Testis (tissue), 3 donors: ENCODE results near the gene ZMYND10. TPM values are rescaled to one million over a fixed set of nuclear protein-coding genes. Genes with fewer than 3 reads are reported as not detected.

Experiments used
- DNase-seq: peaks from one replicate; pipeline ENCODE4 v3.0.0-alpha.2; 2019
- H3K27ac ChIP-seq, 2 donors: fragments of 200-600 bp; sonication (generic); one replicate each; pipeline ENCODE4 v1.5.1; 2019
- H3K27me3 ChIP-seq: fragments of 200-600 bp; sonication (generic); one replicate; pipeline ENCODE4 v1.5.1; 2019
- H3K36me3 ChIP-seq: fragments of 200-600 bp; sonication (generic); one replicate; pipeline ENCODE4 v1.5.1; 2017; ENCODE audit warnings: low read depth; ENCODE audit errors: missing control alignments
- H3K4me1 ChIP-seq: fragments of 200-600 bp; sonication (generic); one replicate; pipeline ENCODE4 v1.5.1; 2019
- H3K4me3 ChIP-seq, 2 donors: fragments of 200-600 bp; sonication (generic); one replicate each; pipeline ENCODE4 v1.5.1; 2017 to 2019
- H3K9me3 ChIP-seq: fragments of 200-600 bp; sonication (generic); one replicate; pipeline ENCODE4 v1.5.1; 2017
- POLR2A ChIP-seq: fragments of 450-650 bp; IDR thresholded peaks from one replicate; pipeline ENCODE4 v1.6.1; 2017; ENCODE audit warnings: antibody characterized with exemption, mild to moderate bottlenecking, moderate library complexity
- WGBS, 2 donors: methylation state at CpG; one replicate each; pipeline ENCODE4 v1.1.5; 2018; 5-methylcytosine and 5-hydroxymethylcytosine counted together
- intact Hi-C: fragments of 100-400 bp; cut with DNase I; formaldehyde crosslinking; loops from one replicate; pipeline ENCODE4 v1.15.1; 2023; ENCODE audit warnings: low total_unique reads
- polyA plus RNA-seq: library from polyadenylated mRNA; stranded (reverse); fragments of 350-450 nt; fragmentation: Illumina TruSeq; extraction: RNeasy Lipid Tissue Mini Kit (QIAGEN cat#74804); gene quantifications from one replicate; pipeline ENCODE4 v1.2.3, GENCODE V29; 2014; ENCODE audit warnings: low read depth, low replicate concordance; ENCODE audit not compliant: insufficient read depth
- total RNA-seq, 2 donors: library from RNA; depleted of rRNA; stranded (reverse); fragments of >200 nt; gene quantifications; one replicate each; pipeline ENCODE4 v1.2.3, GENCODE V29; 2016
- TF ChIP-seq, protein P1 (sequence below), 3 experiments: fragments of 450-650 bp in 2 of 3; fragments of 200-600 bp in 1 of 3; sonication (generic) in 1 of 3; IDR thresholded peaks; one replicate each; pipeline ENCODE4 v1.5.1; 2016 to 2019; ENCODE audit warnings: antibody characterized with exemption in 3 of 3, mild to moderate bottlenecking in 2 of 3, moderate library complexity in 1 of 3

The ZMYND10 gene
- total and polyA plus RNA-seq, 3 donors from 2014 or later: 241 to 763 (median 335) TPM

DNA sequence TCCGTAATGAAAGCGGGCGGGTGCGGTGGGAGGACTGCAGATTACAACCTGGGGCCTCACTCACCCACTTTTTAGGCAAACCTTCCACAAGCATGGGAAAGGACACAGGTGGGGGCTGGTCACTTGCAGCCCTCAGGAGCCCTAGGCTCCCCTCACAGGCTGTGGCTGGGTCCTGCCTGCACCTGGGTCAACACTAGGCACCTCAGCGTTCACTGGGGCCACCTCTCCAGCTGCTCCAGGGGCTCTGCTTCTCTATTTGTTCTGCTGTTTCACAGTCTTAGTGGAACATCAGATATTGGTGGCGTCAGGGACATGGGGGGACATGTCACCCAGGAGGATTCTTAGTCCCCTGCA lies 43.9 kb upstream of the ZMYND10 start:
- no peaks in the 10 kb centered on the region for H3K9me3 ChIP-seq
- no peak overlapping the region for H3K27ac ChIP-seq
- H3K4me1 ChIP-seq: peaks cover 6% of the 10 kb centered on the region
- no peak overlapping the region for H3K4me3 ChIP-seq
- TF ChIP-seq POLR2A: no peak
- TF ChIP-seq, protein P1, sequence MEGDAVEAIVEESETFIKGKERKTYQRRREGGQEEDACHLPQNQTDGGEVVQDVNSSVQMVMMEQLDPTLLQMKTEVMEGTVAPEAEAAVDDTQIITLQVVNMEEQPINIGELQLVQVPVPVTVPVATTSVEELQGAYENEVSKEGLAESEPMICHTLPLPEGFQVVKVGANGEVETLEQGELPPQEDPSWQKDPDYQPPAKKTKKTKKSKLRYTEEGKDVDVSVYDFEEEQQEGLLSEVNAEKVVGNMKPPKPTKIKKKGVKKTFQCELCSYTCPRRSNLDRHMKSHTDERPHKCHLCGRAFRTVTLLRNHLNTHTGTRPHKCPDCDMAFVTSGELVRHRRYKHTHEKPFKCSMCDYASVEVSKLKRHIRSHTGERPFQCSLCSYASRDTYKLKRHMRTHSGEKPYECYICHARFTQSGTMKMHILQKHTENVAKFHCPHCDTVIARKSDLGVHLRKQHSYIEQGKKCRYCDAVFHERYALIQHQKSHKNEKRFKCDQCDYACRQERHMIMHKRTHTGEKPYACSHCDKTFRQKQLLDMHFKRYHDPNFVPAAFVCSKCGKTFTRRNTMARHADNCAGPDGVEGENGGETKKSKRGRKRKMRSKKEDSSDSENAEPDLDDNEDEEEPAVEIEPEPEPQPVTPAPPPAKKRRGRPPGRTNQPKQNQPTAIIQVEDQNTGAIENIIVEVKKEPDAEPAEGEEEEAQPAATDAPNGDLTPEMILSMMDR (IDR thresholded peaks at IDR 0.05): no peak
- WGBS, 2 donors: 93 to 95% methylated on average over 6 of the region's 6 CpGs
- H3K36me3 ChIP-seq: no peaks in the 10 kb centered on the region
- no peak for DNase-seq
- intact Hi-C loops: no loop called here
- H3K27me3 ChIP-seq: no peaks in the 10 kb centered on the region

DNA sequence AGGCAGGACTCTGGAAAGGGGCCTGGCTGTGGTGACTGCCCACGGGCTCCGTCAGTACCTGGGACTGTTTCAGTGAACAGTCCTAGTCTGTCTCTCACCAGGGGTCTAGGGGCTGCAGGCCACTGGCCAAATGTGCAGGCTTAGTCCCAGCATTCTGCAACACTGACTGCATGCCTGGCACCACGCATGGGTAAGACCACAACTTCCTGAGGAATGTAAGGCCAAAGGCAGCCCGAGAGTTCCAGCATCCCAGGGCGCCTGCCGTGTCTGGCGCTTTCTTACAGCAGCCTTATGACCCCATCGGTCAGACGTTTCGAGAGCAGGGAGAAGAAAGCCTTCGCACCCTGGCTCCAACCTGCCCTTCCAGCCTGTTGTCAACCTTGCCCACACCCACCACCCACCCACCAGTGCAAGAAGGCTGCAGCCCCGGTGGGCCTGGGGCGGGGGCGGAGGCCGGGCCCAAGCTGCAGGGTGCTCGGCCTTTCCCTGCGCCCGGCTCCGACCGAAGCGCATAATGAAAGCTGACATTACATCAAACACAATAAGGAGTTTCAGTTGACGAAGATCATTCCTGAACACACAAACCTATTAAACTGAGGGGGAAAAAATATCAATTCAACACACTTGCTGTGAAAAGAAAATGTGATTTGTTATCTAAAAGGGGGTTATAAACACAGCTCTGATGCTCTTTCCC lies 43.3 kb upstream of the ZMYND10 start:
- H3K27me3 ChIP-seq: no peaks in the 10 kb centered on the region
- intact Hi-C loops: no loop called here
- WGBS, 2 donors: 84 to 91% methylated on average over 19 to 22 of the region's 22 CpGs
- no peaks in the 10 kb centered on the region for H3K9me3 ChIP-seq
- no peak overlapping the region for H3K4me3 ChIP-seq
- H3K4me1 ChIP-seq: peaks cover 6% of the 10 kb centered on the region
- TF ChIP-seq, protein P1 (IDR thresholded peaks at IDR 0.05): peak in 1 of 3 experiments; percentile 0
- TF ChIP-seq POLR2A: no peak
- H3K27ac ChIP-seq: no peak overlapping the region
- no peaks in the 10 kb centered on the region for H3K36me3 ChIP-seq
- no peak for DNase-seq

DNA sequence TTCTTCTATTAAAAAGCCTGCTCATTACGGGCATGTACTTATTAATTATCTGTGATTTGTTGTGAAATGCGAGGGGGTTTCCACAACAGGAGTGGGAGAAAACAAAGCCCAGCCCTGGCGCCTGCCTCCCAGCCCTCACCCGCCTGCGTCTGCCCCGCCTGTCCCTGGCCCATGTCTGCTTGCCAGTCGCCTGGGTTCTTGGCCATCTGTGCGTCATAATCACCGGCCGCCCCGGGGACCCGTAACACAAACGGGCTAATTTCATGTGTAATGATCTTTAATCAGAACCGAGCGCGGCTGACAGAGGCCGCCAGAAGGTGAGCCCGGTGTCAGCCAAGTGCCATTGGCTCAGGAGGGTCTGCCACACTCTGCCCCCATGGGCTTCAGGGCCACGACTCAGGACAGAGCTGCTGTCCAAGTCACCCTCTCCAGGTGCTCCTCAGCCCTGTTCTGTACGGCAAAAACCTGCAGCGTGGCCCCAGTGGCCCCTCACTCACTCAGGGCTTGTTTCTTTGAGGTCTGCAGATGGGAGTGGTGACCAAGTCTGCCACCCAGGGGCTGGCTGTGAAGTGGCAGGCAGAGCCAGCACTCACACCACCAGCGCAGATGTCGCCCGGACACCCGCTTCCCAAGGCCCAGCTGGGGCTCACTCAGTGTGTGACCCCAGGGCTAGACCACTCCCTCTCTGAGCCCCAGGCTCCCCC lies 42.6 kb upstream of the ZMYND10 start:
- no peak overlapping the region for H3K4me3 ChIP-seq
- intact Hi-C loops: no loop called here
- TF ChIP-seq POLR2A: no peak
- TF ChIP-seq, protein P1 (IDR thresholded peaks at IDR 0.05): peak in 1 of 3 experiments; percentile 25
- H3K9me3 ChIP-seq: no peaks in the 10 kb centered on the region
- whole genome bisulfite sequencing, 2 donors: 79 to 82% methylated on average over 20 to 24 of the region's 25 CpGs
- H3K4me1 ChIP-seq: peaks cover 6% of the 10 kb centered on the region
- no peak overlapping the region for H3K27ac ChIP-seq
- H3K36me3 ChIP-seq: no peaks in the 10 kb centered on the region
- DNase-seq: no peak
- no peaks in the 10 kb centered on the region for H3K27me3 ChIP-seq

DNA sequence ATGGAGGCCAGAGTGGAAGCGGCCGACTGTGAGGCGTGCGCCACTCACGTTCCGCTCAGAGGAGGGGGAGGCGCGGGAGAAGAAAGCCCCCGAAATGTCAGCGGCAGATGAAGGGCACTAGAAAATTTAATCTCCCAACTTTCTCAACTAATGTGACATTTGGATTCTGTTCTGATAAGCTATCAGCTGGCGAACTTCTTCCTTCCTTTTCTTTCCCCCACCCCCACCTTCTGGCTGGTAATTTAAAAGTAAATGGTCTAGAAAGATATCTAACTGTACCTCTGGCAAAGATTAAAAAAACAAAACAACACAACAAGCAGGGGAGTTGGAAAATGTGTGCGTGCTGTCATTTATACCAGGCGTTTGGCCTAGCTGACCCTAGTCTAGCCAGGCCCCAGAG lies 40.2 kb upstream of the ZMYND10 start:
- peaks cover 9% of the 10 kb centered on the region for H3K4me1 ChIP-seq
- WGBS, 2 donors: 70 to 82% methylated on average over 13 of the region's 13 CpGs

More for the DNA sequence above, 40.2 kb upstream of the ZMYND10 start:
- Histone ChIP-seq H3K27ac (no peak overlapping the region), H3K36me3 (no peaks in the 10 kb centered on the region), H3K4me3 (no peak overlapping the region), H3K9me3 (no peaks in the 10 kb centered on the region), H3K27me3 (no peaks in the 10 kb centered on the region)
- DNase-seq: no peak
- intact Hi-C loops: no loop called here
- TF ChIP-seq POLR2A: no peak
- TF ChIP-seq, protein P1 (IDR thresholded peaks at IDR 0.05): no peak
